ENCODE results near the gene SKIDA1.
A peak's percentile ranks its signal among the peaks of the same experiment; 100 is the strongest.

The SKIDA1 gene

GRCh38 chr10:21517134-21518031, 8.1 kb downstream of the SKIDA1 start:
- peaks cover 24% of the 10 kb centered on the region for H3K4me1 ChIP-seq (ENCODE audit: control insufficient read depth, insufficient read depth, low read length)
- H3K4me3 ChIP-seq (ENCODE audit: low read depth, low read length), result peak overlapping the region; percentile 65
- CTCF ChIA-PET, result interaction anchor here (0.9 kb wide), 1 partner anchor 217 kb away, joined by 3 read pairs; no protein-coding TSS in a partner anchor
- no peaks in the 10 kb centered on the region for H3K36me3 ChIP-seq (ENCODE audit: control insufficient read depth in 2 of 2, insufficient read depth in 1 of 2, low read length in 2 of 2)
- no peaks in the 10 kb centered on the region for H3K9me3 ChIP-seq (ENCODE audit: control insufficient read depth, insufficient read depth, low read depth, low read length)
- POLR2A ChIA-PET, result interaction anchor here (0.6 to 3.2 kb wide), 12 partner anchors 9 to 712 kb away, joined by 3 to 33 read pairs (median 6); partner anchors contain the start of genes MLLT10 and SKIDA1
- peak overlapping the region; percentile 85 for H3K27ac ChIP-seq (ENCODE audit: extremely low read depth, low read depth, low read length)
- TF ChIP-seq ZNF529 (tag by site-specific recombination; IDR thresholded peaks at IDR 0.05; ENCODE audit: insufficient replicate concordance) (no peak), KLF8 (tag by site-specific recombination; IDR thresholded peaks at IDR 0.05) (peak; percentile 50; the same call in 1 of the 2 replicates), KLF10 (tag by site-specific recombination; IDR thresholded peaks at IDR 0.05) (no peak; the same call in 1 of the 2 replicates), KLF17 (tag by site-specific recombination; IDR thresholded peaks at IDR 0.05) (no peak), ZNF660 (tag by site-specific recombination; IDR thresholded peaks at IDR 0.05) (peak; percentile 74), PRDM10 (tag by site-specific recombination; IDR thresholded peaks at IDR 0.05) (peak; percentile 66), ZBTB11 (tag by site-specific recombination; conservative IDR thresholded peaks at IDR 0.05; ENCODE audit: low read depth) (0 out of 2 replicates have a peak, but pooled peaks have one; percentile 25), ZNF548 (tag by site-specific recombination; IDR thresholded peaks at IDR 0.05) (no peak), ZNF629 (tag by site-specific recombination; IDR thresholded peaks at IDR 0.05) (peak; percentile 59), ZBTB26 (tag by site-specific recombination; optimal IDR thresholded peaks at IDR 0.05) (peak; percentile 93), ZNF221 (tag by site-specific recombination; IDR thresholded peaks at IDR 0.05; ENCODE audit: borderline replicate concordance) (no peak), ZNF155 (tag by site-specific recombination; IDR thresholded peaks at IDR 0.05) (no peak), ZNF366 (tag by site-specific recombination; conservative IDR thresholded peaks at IDR 0.05) (peak; percentile 89), ZIC2 (tag by site-specific recombination; IDR thresholded peaks at IDR 0.05) (no peak), ZNF473 (tag by site-specific recombination; IDR thresholded peaks at IDR 0.05) (no peak), SP3 (tag by site-specific recombination; IDR thresholded peaks at IDR 0.05) (no peak), GLIS2 (tag by site-specific recombination; IDR thresholded peaks at IDR 0.05) (peak; percentile 62; the same call in 1 of the 2 replicates), ZNF302 (tag by site-specific recombination; IDR thresholded peaks at IDR 0.05; ENCODE audit: low read depth) (no peak), ZNF549 (tag by site-specific recombination; IDR thresholded peaks at IDR 0.05) (no peak), HOXC10 (CRISPR knock-in tag; IDR thresholded peaks at IDR 0.05) (no peak), ZBTB6 (tag by site-specific recombination; IDR thresholded peaks at IDR 0.05) (peak; percentile 13; the same call in 1 of the 2 replicates), ZBTB8A (tag by site-specific recombination; IDR thresholded peaks at IDR 0.05) (peak; percentile 84), ZNF335 (tag by site-specific recombination; conservative IDR thresholded peaks at IDR 0.05) (peak; percentile 72), SALL2 (tag by site-specific recombination; IDR thresholded peaks at IDR 0.05; ENCODE audit: borderline replicate concordance) (no peak), ZNF10 (tag by site-specific recombination; IDR thresholded peaks at IDR 0.05) (peak; percentile 30; the same call in 1 of the 2 replicates), BCL11A (tag by site-specific recombination; IDR thresholded peaks at IDR 0.05; ENCODE audit: low read depth) (no peak), ZNF394 (tag by site-specific recombination; IDR thresholded peaks at IDR 0.05; ENCODE audit: borderline replicate concordance) (peak; percentile 88)
